Sigmoid colon (tissue), 4 donors: ENCODE results near the gene EWSR1.

Experiments
- EP300 ChIP-seq, 4 donors: sonication (generic); formaldehyde crosslinking; IDR thresholded peaks; one replicate each; pipeline ENCODE4 v1.6.1; 2017; ENCODE audit warnings: antibody characterized with exemption in 4 of 4
- TF ChIP-seq, protein P1 (sequence below), 4 experiments: fragments of 450-650 bp in 3 of 4; fragments of 200-600 bp in 1 of 4; IDR thresholded peaks; one replicate each; pipeline ENCODE4 v1.5.1; 2016 to 2019; ENCODE audit warnings: antibody characterized with exemption in 4 of 4, mild to moderate bottlenecking in 3 of 4, moderate library complexity in 2 of 4

DNA sequence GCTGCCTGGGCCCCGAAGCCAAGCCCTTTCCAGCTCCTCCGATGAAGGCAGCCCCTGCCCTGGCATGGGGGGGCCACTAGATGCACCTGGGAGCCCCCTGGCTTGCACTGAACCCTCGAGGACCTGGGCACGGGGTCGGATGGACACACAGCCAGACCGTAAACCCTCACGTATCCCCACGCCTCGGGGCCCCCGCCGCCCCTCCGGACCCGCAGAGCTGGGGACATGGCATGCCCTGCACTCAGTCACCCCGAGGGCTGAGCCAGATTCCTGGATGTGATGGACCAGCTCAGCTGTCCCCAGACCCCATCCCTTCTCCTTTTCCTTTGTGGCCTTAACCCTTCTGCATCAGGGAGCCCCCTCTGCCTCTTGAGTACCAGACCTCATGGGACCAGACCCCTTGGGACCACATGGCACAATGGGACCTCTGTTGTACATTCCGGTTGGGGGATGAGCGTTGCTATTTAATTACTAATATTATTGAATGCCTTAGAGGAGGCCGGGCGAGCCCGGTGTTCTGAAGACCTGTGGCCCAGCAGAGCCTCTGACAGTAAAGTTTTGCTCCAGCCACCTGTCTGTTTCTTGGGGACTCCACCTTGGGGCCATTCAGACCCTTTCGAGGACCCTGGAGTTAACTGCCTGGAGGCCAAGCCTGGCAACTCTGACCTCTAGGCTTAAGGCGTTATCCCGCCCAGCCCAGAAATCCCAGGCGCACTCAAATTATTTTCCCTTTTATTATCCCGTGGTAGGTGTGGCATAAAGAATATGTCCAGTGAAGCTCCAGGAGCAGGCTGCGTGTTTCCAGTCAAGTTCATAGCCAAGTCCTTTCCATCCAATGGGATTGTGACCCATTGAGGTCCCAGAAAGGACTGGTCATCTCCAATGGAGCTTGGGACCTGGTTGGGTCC, 44.4 kb downstream of the EWSR1 start:
- TF ChIP-seq, protein P1, sequence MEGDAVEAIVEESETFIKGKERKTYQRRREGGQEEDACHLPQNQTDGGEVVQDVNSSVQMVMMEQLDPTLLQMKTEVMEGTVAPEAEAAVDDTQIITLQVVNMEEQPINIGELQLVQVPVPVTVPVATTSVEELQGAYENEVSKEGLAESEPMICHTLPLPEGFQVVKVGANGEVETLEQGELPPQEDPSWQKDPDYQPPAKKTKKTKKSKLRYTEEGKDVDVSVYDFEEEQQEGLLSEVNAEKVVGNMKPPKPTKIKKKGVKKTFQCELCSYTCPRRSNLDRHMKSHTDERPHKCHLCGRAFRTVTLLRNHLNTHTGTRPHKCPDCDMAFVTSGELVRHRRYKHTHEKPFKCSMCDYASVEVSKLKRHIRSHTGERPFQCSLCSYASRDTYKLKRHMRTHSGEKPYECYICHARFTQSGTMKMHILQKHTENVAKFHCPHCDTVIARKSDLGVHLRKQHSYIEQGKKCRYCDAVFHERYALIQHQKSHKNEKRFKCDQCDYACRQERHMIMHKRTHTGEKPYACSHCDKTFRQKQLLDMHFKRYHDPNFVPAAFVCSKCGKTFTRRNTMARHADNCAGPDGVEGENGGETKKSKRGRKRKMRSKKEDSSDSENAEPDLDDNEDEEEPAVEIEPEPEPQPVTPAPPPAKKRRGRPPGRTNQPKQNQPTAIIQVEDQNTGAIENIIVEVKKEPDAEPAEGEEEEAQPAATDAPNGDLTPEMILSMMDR (IDR thresholded peaks at IDR 0.05), result no peak
- TF ChIP-seq EP300 (IDR thresholded peaks at IDR 0.05), result no peak
